Nephron progenitor cell (in vitro differentiated cells): Measurements from ENCODE around the gene CHTOP.

Experiments
- DNase-seq: peaks from one replicate; pipeline ENCODE4 v3.0.0; 2021
- H3K27ac Mint-ChIP-seq: 2 replicates; pipeline ENCODE4 v1.8.0; 2021; ENCODE audit warnings: mild to moderate bottlenecking, moderate library complexity, mixed read lengths
- H3K27me3 Mint-ChIP-seq: 2 replicates; pipeline ENCODE4 v1.8.0; 2021; ENCODE audit warnings: mild to moderate bottlenecking, low read depth, mixed read lengths; ENCODE audit not compliant: poor library complexity
- H3K36me3 Mint-ChIP-seq: 2 replicates; pipeline ENCODE4 v1.8.0; 2021; ENCODE audit warnings: low read depth, mixed read lengths
- H3K4me1 Mint-ChIP-seq: 2 replicates; pipeline ENCODE4 v1.8.0; 2021; ENCODE audit warnings: mixed read lengths
- H3K4me3 Mint-ChIP-seq: 2 replicates; pipeline ENCODE4 v1.8.0; 2021; ENCODE audit warnings: mild to moderate bottlenecking, moderate library complexity, mixed read lengths
- H3K9me3 Mint-ChIP-seq: 2 replicates; pipeline ENCODE4 v1.8.0; 2021; ENCODE audit warnings: mild to moderate bottlenecking, moderate library complexity, mixed read lengths
- TF ChIP-seq, protein P1 (sequence below): fragments of 200-600 bp; sonication (generic); IDR thresholded peaks from 2 replicates; pipeline ENCODE4 v1.5.0; 2021; ENCODE audit warnings: antibody characterized with exemption

The CHTOP gene

DNA sequence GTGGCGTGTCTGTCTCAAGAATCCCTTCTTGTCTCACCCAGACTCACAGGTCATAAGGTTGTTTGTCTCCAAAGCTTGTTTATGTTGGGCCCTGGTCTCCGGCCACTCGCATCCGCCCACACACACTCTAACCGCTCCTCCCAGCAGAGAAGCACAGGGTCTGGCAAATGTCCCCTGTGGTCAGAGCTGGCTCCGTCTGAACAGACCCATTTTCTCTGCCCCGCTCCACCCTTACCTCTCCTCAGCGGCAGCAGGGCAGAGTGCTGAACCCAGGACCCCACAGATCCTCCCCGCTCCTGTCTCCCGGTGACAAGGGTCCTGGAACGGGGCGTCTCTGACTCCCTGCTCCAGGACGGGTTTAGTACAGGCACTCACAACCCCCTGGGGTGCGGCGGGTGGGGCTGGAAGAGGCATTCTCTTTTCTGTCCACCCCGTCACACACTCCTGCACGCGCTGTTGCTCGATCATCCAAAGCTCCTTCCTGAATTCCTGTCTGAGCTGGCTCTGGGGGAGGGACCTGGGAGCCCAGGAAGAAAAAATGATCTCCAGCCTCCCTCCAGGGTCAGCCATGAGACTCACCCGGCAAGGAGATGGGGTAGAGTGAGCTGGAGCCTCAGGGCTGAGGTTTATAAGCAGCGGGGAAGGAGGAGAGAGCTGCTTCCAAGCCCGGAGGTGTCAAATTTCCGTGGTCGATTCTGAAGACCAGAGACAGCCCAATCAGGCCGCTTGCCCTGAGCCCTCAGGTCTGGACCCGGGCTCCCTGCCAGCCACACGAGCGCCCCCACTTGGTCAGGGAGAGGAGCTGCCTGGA is 6.8 kb upstream of the CHTOP start, which contains the start of gene S100A13:
TSS of gene S100A13 (minus strand) at position 602 of the 811 bp plus-strand sequence. CDS start 1,033 bp downstream, outside the sequence.
- peak; percentile 89 for DNase-seq
- H3K36me3 Mint-ChIP-seq: peaks cover 47% of the 10 kb centered on the region
- peak within 1 kb of the TSS; percentile 99 for H3K27ac Mint-ChIP-seq
- peaks cover 94% of the 10 kb centered on the region for H3K4me1 Mint-ChIP-seq
- peak within 1 kb of the TSS; percentile 93 for H3K4me3 Mint-ChIP-seq
- H3K27me3 Mint-ChIP-seq: no peaks in the 10 kb centered on the region
- TF ChIP-seq, protein P1, sequence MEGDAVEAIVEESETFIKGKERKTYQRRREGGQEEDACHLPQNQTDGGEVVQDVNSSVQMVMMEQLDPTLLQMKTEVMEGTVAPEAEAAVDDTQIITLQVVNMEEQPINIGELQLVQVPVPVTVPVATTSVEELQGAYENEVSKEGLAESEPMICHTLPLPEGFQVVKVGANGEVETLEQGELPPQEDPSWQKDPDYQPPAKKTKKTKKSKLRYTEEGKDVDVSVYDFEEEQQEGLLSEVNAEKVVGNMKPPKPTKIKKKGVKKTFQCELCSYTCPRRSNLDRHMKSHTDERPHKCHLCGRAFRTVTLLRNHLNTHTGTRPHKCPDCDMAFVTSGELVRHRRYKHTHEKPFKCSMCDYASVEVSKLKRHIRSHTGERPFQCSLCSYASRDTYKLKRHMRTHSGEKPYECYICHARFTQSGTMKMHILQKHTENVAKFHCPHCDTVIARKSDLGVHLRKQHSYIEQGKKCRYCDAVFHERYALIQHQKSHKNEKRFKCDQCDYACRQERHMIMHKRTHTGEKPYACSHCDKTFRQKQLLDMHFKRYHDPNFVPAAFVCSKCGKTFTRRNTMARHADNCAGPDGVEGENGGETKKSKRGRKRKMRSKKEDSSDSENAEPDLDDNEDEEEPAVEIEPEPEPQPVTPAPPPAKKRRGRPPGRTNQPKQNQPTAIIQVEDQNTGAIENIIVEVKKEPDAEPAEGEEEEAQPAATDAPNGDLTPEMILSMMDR: peak; percentile 78
- H3K9me3 Mint-ChIP-seq: no peaks in the 10 kb centered on the region

DNA sequence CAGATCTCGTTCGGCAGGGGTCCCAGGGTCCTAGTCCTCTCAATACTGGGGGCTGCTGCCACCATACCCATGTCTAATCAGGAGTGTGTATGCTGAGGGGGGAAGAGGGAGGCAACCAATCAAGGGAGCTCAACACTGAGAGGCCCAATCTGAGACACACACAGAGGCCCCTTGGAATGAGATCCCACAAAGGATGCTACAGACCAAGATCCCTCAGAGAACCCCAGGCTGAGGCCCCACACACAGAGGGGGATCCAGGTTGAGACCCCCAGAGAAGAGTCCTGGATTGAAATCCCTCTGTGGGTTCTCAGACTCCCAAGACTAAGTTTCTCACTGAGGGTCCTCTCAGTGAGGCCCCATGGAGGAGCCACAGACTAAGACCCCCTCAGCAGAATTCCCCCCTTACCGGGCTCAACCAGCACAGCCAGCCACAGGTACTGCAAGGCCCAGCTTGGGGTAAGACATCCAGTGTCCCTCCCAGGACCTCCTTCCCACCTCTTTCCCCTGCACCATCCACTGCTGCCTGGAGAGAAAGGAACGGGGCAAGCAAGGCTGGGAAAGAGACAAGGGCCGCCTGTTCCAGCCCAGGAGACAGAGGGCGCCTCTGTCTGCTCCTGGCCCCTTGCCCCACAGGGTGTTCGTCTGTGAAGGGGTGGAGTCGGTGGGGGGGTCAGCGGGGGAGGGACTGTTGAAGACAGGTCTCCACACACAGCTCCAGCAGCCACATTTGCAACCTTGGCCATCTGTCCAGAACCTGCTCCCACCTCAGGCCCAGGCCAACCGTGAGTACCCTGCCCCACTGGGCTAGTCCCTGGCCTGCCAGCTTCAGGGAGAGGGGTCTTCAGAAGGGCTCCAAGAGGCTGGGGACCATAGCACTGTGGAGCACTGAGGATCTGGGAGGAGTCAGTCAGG is 5.9 kb upstream of the CHTOP start, which contains the start of gene S100A1:
TSS of gene S100A1 (plus strand) at position 720 of the 912 bp plus-strand sequence. CDS start 2,088 bp downstream, outside the sequence.
- H3K36me3 Mint-ChIP-seq: peaks cover 44% of the 10 kb centered on the region
- peaks cover 94% of the 10 kb centered on the region for H3K4me1 Mint-ChIP-seq
- no peak for DNase-seq
- H3K4me3 Mint-ChIP-seq: peak within 1 kb of the TSS; percentile 93
- peaks cover 3% of the 10 kb centered on the region for H3K9me3 Mint-ChIP-seq
- peak within 1 kb of the TSS; percentile 99 for H3K27ac Mint-ChIP-seq
- no peaks in the 10 kb centered on the region for H3K27me3 Mint-ChIP-seq
- TF ChIP-seq, protein P1: no peak

DNA sequence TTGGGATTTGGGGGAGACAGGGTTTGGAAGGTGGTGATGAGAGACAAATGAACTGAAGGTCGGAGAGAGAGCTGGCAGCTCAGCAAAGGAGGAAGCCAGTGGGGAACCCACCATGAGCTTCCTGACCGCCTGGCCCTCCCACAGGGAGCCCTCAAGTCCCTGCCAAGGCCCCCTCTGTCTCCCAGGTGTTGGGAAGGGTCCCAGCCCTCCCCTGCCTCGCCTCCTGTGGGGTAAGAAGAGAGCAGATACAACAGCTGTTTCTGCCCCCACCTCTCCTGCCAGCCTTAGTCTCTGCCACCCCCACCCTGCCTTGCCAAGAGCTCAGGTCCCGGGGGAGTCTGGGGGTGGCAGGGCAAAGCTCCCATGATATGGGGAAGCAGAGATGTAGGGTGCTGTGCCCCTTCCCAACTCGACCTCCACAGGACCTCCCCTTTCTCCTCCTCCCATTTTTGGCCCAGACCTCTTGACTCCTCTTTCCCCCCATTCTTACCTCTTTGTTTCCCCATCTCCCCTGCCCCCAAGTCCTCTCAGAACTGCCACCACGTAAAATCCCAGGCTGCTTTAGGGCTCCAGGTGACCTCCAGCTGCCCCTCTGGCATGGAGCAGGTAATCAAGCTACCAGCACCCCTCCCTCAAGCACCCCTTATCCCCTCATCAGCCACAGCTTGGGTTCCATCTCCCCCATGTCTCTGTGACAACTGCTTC is 5.1 kb upstream of the CHTOP start:
- TF ChIP-seq, protein P1: no peak
- DNase-seq: no peak
- Mint-ChIP-seq H3K9me3 (peaks cover 12% of the 10 kb centered on the region), H3K4me3 (peak overlapping the region; percentile 38), H3K36me3 (peaks cover 36% of the 10 kb centered on the region), H3K27ac (no peak overlapping the region), H3K27me3 (peaks cover 3% of the 10 kb centered on the region), H3K4me1 (peaks cover 94% of the 10 kb centered on the region)

DNA sequence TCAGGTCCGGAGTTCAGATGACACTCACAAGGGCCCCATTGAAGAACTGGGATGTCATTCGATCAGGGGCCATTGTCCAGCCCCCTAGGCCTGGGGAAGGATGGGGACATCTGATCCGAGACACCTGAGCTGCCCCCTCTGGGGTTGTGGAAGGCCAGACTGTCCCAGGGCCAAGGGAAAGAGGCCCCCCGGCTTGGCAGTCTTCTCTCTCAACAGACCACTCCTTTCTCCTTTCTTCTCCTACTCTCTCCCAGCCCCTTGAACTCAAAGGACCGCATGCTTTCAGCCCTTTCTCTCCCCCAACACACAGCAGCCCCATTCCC is 4.6 kb upstream of the CHTOP start:
- Mint-ChIP-seq H3K4me3 (peak overlapping the region; percentile 49), H3K27me3 (peaks cover 3% of the 10 kb centered on the region), H3K4me1 (peaks cover 92% of the 10 kb centered on the region), H3K27ac (peak overlapping the region; percentile 75), H3K36me3 (peaks cover 32% of the 10 kb centered on the region), H3K9me3 (peaks cover 12% of the 10 kb centered on the region)
- TF ChIP-seq, protein P1: no peak
- DNase-seq: no peak

DNA sequence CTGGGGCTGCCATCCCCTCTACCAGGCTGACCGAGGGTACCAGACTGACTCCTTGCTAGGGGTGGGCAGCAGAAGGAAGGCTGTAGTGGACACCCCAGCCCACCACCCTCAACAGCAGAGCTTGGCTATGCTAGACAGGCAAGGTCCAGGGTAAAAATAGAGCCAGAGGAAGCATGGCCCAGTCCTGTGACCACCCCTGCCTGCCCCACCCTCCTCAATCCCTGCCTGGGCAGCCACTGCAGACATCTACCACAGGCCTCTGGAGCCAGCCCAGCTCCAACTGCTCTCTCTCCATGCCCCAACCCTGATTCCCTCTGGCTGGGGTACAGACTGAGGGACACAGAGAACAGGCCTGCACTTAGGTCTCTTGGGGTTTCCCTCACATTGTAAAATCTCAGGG is 3.9 kb upstream of the CHTOP start:
- Mint-ChIP-seq H3K9me3 (peaks cover 12% of the 10 kb centered on the region), H3K4me3 (no peak overlapping the region), H3K27me3 (peaks cover 3% of the 10 kb centered on the region), H3K27ac (peak overlapping the region; percentile 75), H3K36me3 (peaks cover 29% of the 10 kb centered on the region), H3K4me1 (peaks cover 91% of the 10 kb centered on the region)
- no peak for DNase-seq
- TF ChIP-seq, protein P1: no peak
